B cell (primary cell): ENCODE results near the gene TNFRSF13B. TPM values are rescaled to one million over a fixed set of nuclear protein-coding genes. Genes with fewer than 3 reads are reported as not detected.

ENCODE experiments used
- ATAC-seq: fragments of 200-7000 bp; cut with Tn5 transposase; one replicate; pipeline ENCODE4 v1.10.0; 2021; ENCODE audit warnings: low read depth, mild to moderate bottlenecking, moderate number of reproducible peaks, moderate library complexity
- CTCF ChIA-PET: fragments of 350-600 bp; sonication (Branson Sonifier 250); formaldehyde crosslinking; loops from one replicate; lab custom pipeline; 2021; ENCODE audit warnings: antibody characterized with exemption, inconsistent platforms; lab: Charles Lee
- POLR2A ChIA-PET: fragments of 350-600 bp; sonication (Branson Sonifier 250); formaldehyde crosslinking; loops from one replicate; lab custom pipeline; 2021; ENCODE audit warnings: antibody characterized with exemption; lab: Charles Lee
- DNase-seq: peaks from one replicate; pipeline ENCODE4 v3.0.0; 2013
- H2AFZ ChIP-seq: 2 replicates; pipeline ENCODE4 v1.6.1; 2012; ENCODE audit warnings: mild to moderate bottlenecking, low read depth, low read length; ENCODE audit not compliant: insufficient read depth, poor library complexity, severe bottlenecking
- H3K27ac ChIP-seq, 2 donors: 1 replicate in 1 of 2; 2 replicates in 1 of 2; pipeline ENCODE4 v1.5.1; 2012 to 2013; ENCODE audit warnings: low read length in 2 of 2, mild to moderate bottlenecking in 2 of 2, moderate library complexity in 1 of 2
- H3K27me3 ChIP-seq, 4 experiments: fragments of 200-600 bp in 1 of 4; sonication (generic) in 1 of 4; replicated peaks in 1 of 4; 1 replicate in 2 of 4; 2 replicates in 2 of 4; pipeline versions ENCODE4 v1.6.1 to v1.7.0; 2013 to 2016; ENCODE audit warnings: low read length in 3 of 4, mild to moderate bottlenecking in 2 of 4, mixed read lengths in 1 of 4, moderate library complexity in 1 of 4; ENCODE audit not compliant: insufficient read depth in 4 of 4, control insufficient read depth in 3 of 4; ENCODE audit errors: control extremely low read depth in 1 of 4
- H3K36me3 ChIP-seq, 2 experiments: replicated peaks in 1 of 2; 1 replicate in 1 of 2; 2 replicates in 1 of 2; pipeline versions ENCODE4 v1.6.1 to v1.7.1; 2013; ENCODE audit warnings: low read length in 1 of 2; ENCODE audit not compliant: insufficient read depth in 2 of 2, control insufficient read depth in 1 of 2; ENCODE audit errors: control extremely low read depth in 1 of 2, extremely low read depth in 1 of 2
- H3K4me1 ChIP-seq, 2 donors: fragments of 200-600 bp in 1 of 2; sonication (generic) in 1 of 2; 1 replicate in 1 of 2; 2 replicates in 1 of 2; pipeline versions ENCODE4 v1.5.1 to v1.6.1; 2013 to 2017; ENCODE audit warnings: low read length in 2 of 2; ENCODE audit not compliant: control insufficient read depth in 2 of 2, insufficient read depth in 2 of 2
- H3K4me2 ChIP-seq: replicated peaks from 2 replicates; pipeline ENCODE3; 2012; ENCODE audit warnings: mild to moderate bottlenecking, low read depth, low read length; ENCODE audit not compliant: poor library complexity, severe bottlenecking
- H3K4me3 ChIP-seq, 5 experiments: fragments of 200-600 bp in 1 of 5; sonication (generic) in 1 of 5; 1 replicate in 3 of 5; 2 replicates in 2 of 5; pipeline versions ENCODE4 v1.5.1 to v1.7.0; 2011 to 2016; ENCODE audit warnings: low read length in 4 of 5, mild to moderate bottlenecking in 4 of 5, low read depth in 2 of 5, control low read depth in 1 of 5, moderate library complexity in 1 of 5; ENCODE audit not compliant: insufficient read depth in 1 of 5; ENCODE audit errors: control extremely low read depth in 1 of 5, extremely low read depth in 1 of 5
- H3K79me2 ChIP-seq: fragments of 200-600 bp; sonication (generic); one replicate; pipeline ENCODE4 v1.6.0; 2016; ENCODE audit warnings: low read length; ENCODE audit not compliant: control insufficient read depth, insufficient read depth
- H3K9ac ChIP-seq: fragments of 200-600 bp; sonication (generic); 2 replicates; pipeline ENCODE4 v1.6.1; 2017; ENCODE audit warnings: mild to moderate bottlenecking, low read length, moderate library complexity
- H3K9me3 ChIP-seq, 3 donors: one replicate each; pipeline versions ENCODE4 v1.6.1 to v1.7.1; 2013; ENCODE audit warnings: low read length in 2 of 3; ENCODE audit not compliant: control insufficient read depth in 2 of 3, insufficient read depth in 1 of 3; ENCODE audit errors: control extremely low read depth in 1 of 3
- H4K20me1 ChIP-seq: 2 replicates; pipeline ENCODE4 v1.6.0; 2012; ENCODE audit warnings: mild to moderate bottlenecking, low read length; ENCODE audit not compliant: insufficient read depth, control insufficient read depth, poor library complexity, severe bottlenecking
- H3K27ac Mint-ChIP-seq: one replicate; pipeline ENCODE4 v1.8.0; 2021; ENCODE audit warnings: mixed read lengths
- H3K27me3 Mint-ChIP-seq: one replicate; pipeline ENCODE4 v1.8.0; 2021; ENCODE audit warnings: mixed read lengths
- H3K4me1 Mint-ChIP-seq: one replicate; pipeline ENCODE4 v1.8.0; 2021; ENCODE audit warnings: mixed read lengths
- H3K4me3 Mint-ChIP-seq: one replicate; pipeline ENCODE4 v1.8.0; 2021; ENCODE audit warnings: mixed read lengths
- H3K9me3 Mint-ChIP-seq: one replicate; pipeline ENCODE4 v1.8.0; 2022; ENCODE audit warnings: mixed read lengths; ENCODE audit not compliant: insufficient read depth
- CTCF ChIP-seq: fragments of 200-600 bp; IDR thresholded peaks from one replicate; pipeline ENCODE4 v1.8.0; 2022; ENCODE audit warnings: antibody characterized with exemption, mild to moderate bottlenecking
- EZH2 ChIP-seq: IDR thresholded peaks from 2 replicates; pipeline ENCODE4 v1.6.1; 2012; ENCODE audit warnings: borderline replicate concordance, low read depth, mild to moderate bottlenecking, moderate library complexity, low read length; ENCODE audit not compliant: insufficient read depth, poor library complexity, severe bottlenecking
- WGBS: methylation state at CpG from one replicate; pipeline ENCODE4 v1.1.5; 2013; ENCODE audit warnings: missing lambda C conversion rate; ENCODE audit not compliant: insufficient coverage; 5-methylcytosine and 5-hydroxymethylcytosine counted together
- intact Hi-C: fragments of 100-400 bp; cut with micrococcal nuclease; formaldehyde crosslinking; loops from one replicate; pipeline ENCODE4 v1.10.0; 2022
- polyA plus RNA-seq: library from polyadenylated mRNA; depleted of rRNA; stranded (reverse); fragments of >200 nt; gene quantifications from 2 replicates; pipeline ENCODE4 v1.2.3, GENCODE V29; 2012
- total RNA-seq, 2 donors: library from RNA; stranded (reverse); fragments of 120-200 nt in 1 of 2; gene quantifications; 1 replicate in 1 of 2; 2 replicates in 1 of 2; pipeline versions ENCODE4 v1.2.3 to v1.2.4, GENCODE V29; 2013 to 2022

TNFRSF13B gene
- total and polyA plus RNA-seq, 2 donors (not counting 1 experiment from before 2014, with no cell fraction given) = 74.5 to 219 TPM

DNA sequence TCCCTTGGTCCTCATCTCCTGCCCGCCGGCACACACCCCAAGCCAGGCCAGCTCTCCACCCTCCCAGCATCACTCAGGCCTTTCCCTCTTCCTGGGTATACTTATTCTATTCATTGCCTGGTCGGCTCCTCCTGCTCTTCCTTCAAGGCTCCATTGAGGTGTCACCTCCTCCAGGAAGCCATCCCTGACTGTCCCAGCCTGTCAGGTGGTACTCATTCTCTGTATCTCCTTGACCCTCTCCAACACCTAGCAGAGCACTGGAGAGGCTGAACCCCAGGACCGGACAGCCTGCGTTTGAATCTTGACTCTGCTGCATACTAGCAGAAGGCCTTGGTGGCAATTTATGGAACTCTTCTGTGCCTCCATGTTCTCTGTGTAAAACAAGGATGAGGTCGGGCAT is 428 bp upstream of the TNFRSF13B start:
- intact Hi-C loops = loop anchor here (1.0 to 2.0 kb wide), 2 partner anchors 16 to 864 kb away; partner anchors contain the start of gene SREBF1
- ATAC-seq (no peak), DNase-seq (no peak)
- H3K4me3 Mint-ChIP-seq = peak overlapping the region; percentile 91
- no peaks in the 10 kb centered on the region for H3K27me3 ChIP-seq
- H3K9me3 ChIP-seq = no peaks in the 10 kb centered on the region
- no peak for TF ChIP-seq EZH2
- TF ChIP-seq CTCF = no peak
- H3K4me1 ChIP-seq = peaks cover 76 to 87% of the 10 kb centered on the region in 2 donors
- WGBS = 74% methylated on average over 5 of the region's 6 CpGs
- H3K4me3 ChIP-seq = peak overlapping the region in 4 of 5 experiments; percentile 36 to 69 (median 60)
- H3K27ac ChIP-seq = peak overlapping the region; percentile 70 to 71
- CTCF ChIA-PET = interaction anchor here (22.2 kb wide), 1 partner anchor 21 kb away, joined by 317 read pairs; no protein-coding TSS in a partner anchor
- H3K9ac ChIP-seq = peak overlapping the region; percentile 70
- H3K4me2 ChIP-seq = peak overlapping the region; percentile 72
- peak overlapping the region; percentile 90 for H3K27ac Mint-ChIP-seq
- H3K9me3 Mint-ChIP-seq = no peaks in the 10 kb centered on the region
- peaks cover 88% of the 10 kb centered on the region for H3K4me1 Mint-ChIP-seq
- H3K36me3 ChIP-seq = peaks cover 0 to 2% of the 10 kb centered on the region in 2 experiments
- POLR2A ChIA-PET = interaction anchor here (2.1 to 5.7 kb wide), 2 partner anchors 9 to 16 kb away, joined by 12 to 69 read pairs; no protein-coding TSS in a partner anchor
- peak overlapping the region; percentile 45 for H2AFZ ChIP-seq
- no peaks in the 10 kb centered on the region for H4K20me1 ChIP-seq
- peaks cover 55% of the 10 kb centered on the region for H3K79me2 ChIP-seq
- H3K27me3 Mint-ChIP-seq = no peaks in the 10 kb centered on the region
